Stomach (tissue), 4 donors: Measurements from ENCODE around the gene TAS1R2.

Experiments
- EP300 ChIP-seq: sonication (generic); formaldehyde crosslinking; IDR thresholded peaks from one replicate; pipeline ENCODE4 v1.6.1; 2017; ENCODE audit warnings: antibody characterized with exemption
- POLR2A ChIP-seq, 4 donors: fragments of 450-650 bp; IDR thresholded peaks; one replicate each; pipeline ENCODE4 v1.6.1; 2016; ENCODE audit warnings: antibody characterized with exemption in 4 of 4, control low read depth in 2 of 4, mild to moderate bottlenecking in 1 of 4, moderate library complexity in 1 of 4
- TF ChIP-seq, protein P1 (sequence below), 7 experiments: fragments of 450-650 bp in 4 of 7; fragments of 200-600 bp in 3 of 7; sonication (generic) in 3 of 7; IDR thresholded peaks; one replicate each; pipeline ENCODE4 v1.5.1; 2016 to 2019; ENCODE audit warnings: antibody characterized with exemption in 7 of 7, control low read depth in 2 of 7, mild to moderate bottlenecking in 1 of 7

DNA sequence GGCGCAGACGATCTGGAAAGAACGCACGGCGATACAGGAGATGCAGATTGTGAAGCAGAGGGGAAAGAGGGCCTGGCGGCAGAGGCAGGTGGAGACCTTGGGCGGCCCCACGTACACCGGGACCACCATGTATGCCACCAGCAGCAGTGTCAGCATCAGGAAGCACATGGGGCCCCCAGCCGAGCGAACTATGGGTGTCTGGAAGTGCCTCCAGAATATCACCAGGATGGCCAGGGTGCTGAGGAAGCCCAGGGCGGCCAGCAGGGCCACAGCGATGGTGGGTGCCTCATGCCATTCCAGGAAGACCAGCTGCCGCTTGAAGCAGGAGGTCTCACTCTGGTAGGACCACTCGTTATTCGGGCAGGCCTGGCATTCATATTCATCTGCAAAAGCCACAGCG is 19.3 kb downstream of the TAS1R2 start:
- TF ChIP-seq POLR2A (IDR thresholded peaks at IDR 0.05) = no peak
- TF ChIP-seq, protein P1, sequence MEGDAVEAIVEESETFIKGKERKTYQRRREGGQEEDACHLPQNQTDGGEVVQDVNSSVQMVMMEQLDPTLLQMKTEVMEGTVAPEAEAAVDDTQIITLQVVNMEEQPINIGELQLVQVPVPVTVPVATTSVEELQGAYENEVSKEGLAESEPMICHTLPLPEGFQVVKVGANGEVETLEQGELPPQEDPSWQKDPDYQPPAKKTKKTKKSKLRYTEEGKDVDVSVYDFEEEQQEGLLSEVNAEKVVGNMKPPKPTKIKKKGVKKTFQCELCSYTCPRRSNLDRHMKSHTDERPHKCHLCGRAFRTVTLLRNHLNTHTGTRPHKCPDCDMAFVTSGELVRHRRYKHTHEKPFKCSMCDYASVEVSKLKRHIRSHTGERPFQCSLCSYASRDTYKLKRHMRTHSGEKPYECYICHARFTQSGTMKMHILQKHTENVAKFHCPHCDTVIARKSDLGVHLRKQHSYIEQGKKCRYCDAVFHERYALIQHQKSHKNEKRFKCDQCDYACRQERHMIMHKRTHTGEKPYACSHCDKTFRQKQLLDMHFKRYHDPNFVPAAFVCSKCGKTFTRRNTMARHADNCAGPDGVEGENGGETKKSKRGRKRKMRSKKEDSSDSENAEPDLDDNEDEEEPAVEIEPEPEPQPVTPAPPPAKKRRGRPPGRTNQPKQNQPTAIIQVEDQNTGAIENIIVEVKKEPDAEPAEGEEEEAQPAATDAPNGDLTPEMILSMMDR (IDR thresholded peaks at IDR 0.05) = no peak
- TF ChIP-seq EP300 = no peak
